ENCODE measurements around the gene MCRS1.

The MCRS1 gene

DNA sequence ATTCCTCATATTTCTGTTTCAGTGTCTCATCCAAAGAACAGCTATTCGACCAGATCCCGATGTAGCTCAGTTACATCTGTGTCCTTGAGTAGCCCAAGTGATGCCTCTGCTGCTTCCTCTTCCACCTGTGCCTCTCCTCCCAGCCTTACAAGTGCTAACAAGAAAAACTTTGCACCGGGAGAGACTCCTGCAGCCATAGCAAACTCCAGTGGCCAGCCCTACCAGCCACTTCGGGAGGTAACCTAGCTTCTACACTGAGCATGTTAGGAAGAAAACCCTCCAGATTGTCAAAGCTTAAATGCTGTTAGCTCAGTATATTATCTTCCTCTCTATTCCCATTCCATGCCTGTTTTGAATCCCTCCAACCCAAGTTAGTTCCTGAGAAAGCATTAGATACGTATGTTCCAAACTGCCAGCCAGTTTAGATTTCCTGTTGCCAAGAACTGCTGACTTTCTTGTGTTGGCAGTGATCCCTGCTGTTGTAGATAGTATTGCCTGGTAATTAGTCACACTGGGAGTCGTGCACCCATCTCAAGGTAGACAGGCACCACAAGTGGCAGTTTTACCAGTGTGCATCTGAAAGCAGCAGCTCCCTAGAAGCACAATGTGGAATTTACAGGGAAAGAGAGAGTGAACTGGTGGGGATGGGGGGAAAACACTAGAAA is 43.1 kb downstream of the MCRS1 start:
- in situ Hi-C loops (cut with MboI; ENCODE audit: low sequenced_read_pairs) = no loop called here

DNA sequence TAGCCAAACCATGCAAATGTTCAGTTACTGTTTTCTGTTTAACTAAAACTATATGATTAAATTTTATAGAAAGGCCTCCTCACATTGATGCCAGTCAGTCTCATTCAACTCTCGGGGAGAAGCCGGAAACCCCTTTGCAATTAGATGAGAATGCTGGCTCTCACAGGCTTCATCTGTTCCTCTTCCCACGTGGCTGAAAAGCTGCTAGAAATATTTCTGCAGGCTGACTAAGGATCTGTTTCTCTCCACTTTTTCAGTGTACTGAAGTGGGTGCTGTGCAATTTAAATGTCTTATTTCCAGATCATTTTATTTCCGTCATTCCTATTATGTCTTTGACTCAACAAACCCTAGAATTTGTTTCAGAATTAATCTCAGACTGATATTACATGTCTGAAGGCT is 46.6 kb downstream of the MCRS1 start:
- in situ Hi-C loops (cut with MboI; ENCODE audit: low sequenced_read_pairs) = no loop called here

DNA sequence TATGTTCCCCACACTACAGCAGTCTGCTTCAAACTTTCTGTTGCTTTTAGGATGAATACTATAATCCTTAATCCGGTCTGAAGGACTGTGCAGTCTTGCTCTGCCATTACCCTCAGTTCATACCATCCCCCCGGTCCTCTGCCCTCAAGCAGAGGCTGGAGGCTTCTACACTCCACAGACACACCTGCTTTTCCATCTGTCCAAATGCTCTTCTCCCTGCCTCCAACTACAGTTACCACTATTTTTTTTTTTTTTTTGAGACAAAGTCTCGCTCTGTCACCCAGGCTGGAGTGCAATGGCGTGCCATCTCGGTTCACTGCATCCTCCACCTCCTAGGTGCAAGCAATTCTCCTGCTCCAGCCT is 48.4 kb downstream of the MCRS1 start:
- in situ Hi-C loops (cut with MboI; ENCODE audit: low sequenced_read_pairs) = no loop called here

DNA sequence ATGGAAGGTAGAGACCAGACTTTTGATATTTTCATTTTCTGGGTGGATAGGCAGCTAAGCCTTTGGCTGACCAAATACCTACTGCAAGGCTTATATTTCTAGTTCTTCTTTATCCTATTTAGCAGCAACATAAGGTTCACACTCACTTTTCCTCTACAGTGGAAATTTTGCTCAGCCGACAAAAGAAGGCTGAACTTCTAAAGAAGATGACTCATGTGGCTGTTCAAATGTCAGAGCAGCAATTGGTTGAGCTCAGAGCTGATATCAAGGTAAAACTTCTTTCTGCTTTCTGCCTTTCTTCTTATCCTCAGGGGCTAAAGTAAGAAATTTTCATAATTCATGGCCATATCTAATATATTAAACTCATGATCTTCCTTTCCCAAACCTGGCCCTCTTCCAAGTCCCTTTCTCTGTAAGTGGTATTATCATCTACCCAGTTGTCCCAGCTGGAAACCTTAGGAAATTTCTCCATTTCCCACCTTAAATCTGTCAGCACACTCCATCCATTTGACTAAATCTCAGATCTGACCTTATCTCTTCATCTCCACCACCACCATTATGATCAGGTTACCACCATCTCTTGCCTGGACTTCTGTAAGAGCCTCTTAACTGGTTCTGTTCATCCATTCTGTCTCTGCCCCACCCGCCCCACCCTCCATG is 48.9 kb downstream of the MCRS1 start:
- in situ Hi-C loops (cut with MboI; ENCODE audit: low sequenced_read_pairs) = no loop called here

DNA sequence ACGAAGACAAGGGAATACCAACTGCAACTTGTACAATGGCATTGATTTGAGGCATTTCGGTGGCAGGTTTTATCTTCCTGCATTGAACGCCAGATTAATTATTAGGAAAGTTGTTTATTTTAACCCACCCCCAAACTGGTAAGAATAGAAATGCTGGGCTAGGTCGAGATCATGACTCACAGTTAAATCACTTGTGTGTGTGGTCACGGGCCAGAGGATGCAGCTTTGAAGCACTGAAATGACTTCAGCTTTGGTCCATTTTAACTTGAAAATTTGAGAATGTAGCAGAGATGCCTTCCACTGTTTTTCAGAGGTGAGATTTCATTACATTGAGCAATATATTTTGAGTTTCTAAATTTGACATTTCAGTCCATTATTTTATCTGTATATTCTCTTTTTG is 52.7 kb downstream of the MCRS1 start:
- in situ Hi-C loops (cut with MboI; ENCODE audit: low sequenced_read_pairs) = no loop called here

DNA sequence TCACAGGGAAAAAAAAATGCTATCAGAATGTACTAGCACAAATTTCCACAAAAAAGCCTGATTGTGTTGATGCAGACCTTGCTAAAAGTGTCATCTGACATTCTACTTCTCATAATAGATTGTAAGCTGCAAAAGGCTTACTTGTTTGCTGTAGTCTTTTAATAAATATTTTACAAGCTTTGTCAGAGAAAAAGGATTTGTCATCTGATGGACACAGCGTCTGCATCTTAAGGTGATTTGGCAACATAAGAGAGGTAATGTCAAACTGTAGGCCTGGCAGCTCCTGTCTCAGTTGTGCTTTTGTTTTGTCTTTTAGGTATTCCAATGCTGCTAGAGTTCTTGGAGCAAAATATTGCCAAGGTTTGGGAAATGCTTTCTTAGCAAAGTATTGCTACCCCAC is 55.4 kb downstream of the MCRS1 start:
- in situ Hi-C loops (cut with MboI; ENCODE audit: low sequenced_read_pairs) = no loop called here

DNA sequence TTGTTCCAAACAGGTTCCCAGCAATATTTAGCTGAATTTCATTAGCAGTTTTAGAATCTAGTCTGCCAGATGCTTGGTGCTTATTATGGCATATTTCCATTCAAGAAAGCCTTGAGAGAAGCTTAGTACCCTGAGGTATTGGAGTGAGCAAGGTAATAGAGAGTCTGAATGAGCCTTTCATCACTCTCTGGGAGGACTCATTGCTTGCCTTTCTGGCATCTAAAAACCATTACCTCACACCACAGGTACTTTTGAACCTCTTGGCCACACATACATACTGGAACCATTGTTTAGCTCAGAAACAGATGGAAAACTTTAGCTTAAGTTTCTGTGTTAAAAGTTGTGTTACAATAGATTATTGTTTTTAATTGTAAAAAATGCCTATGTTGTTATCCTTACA is 56.5 kb downstream of the MCRS1 start:
- in situ Hi-C loops (cut with MboI; ENCODE audit: low sequenced_read_pairs) = no loop called here

DNA sequence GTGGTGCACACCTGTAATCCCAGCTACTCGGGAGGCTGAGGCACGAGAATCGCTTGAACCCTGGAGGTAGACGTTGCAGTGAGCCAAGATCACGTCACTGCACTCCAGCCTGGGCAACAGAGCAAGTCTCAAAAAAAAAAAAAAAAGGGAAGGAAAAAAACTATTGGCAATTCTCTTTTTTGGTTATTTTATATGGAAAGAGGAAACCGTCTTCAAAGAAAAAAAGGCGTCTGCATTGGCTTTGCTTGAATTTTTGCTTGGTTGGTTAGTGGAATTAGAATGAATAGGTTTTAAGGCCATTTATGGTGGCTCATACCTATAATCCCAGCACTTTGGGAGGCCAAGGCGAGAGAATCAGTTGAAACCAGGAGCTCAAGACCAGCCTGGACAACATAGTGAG is 58.3 kb downstream of the MCRS1 start:
- in situ Hi-C loops (cut with MboI; ENCODE audit: low sequenced_read_pairs) = loop anchor here (5.0 kb wide), 1 partner anchor 147 kb away; no protein-coding TSS in a partner anchor

All from HL-60/S4 treated with retinoic acid at 250 ng/mL for 4 days and 3 days (cell line).